Measurements from ENCODE around the gene PTTG2. TPM values are rescaled to one million over a fixed set of nuclear protein-coding genes. Genes with fewer than 3 reads are reported as not detected.

PTTG2 gene
- total and polyA plus RNA-seq, 2 of the 13 experiments (the other 11 are each of a cell fraction or from before 2014, with no cell fraction given), result not detected

DNA sequence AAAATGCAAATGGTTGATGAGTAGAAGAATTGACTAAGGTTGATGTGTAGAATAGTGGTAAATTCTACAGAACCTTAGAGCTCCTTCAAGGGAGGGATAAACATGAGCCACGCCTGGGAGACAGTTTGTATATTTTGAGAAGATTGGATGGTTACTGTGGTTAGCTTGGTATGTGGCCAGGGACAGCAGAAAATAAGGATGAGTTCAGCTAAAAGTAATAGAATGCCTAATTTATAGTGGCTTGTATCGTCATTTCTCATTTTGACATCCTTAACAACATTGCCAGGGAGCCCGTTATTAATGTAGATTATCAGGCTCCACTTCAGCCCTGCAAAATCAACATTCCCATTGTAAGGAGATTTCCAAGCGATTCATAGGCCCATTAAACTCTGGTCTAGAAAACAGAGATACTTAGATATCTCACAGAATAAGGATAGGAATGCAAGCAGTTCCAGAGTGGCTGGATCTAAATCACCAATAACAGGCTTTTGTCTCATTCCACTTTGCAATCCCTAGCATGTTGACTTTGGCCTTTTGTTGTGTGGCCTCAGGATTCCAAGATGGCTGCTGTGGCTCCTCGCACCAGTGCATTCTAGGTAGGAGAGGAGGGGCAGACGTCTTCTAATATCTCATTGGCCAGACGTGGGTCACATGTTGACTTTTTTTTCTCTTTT is 6.4 kb upstream of the PTTG2 start:
- ChIA-PET POLR2A (no interaction called here), CTCF (ENCODE audit: low intra/inter-chr PET ratio, low total read pairs) (no interaction called here)
- peaks cover 48% of the 10 kb centered on the region for H3K4me1 ChIP-seq (ENCODE audit: insufficient read depth, low read length)
- no peak overlapping the region for H3K27ac ChIP-seq (ENCODE audit: extremely low read length, insufficient read depth, low read length)
- H3K4me2 ChIP-seq (ENCODE audit: low read depth, low read length), result no peak overlapping the region
- H4K20me1 ChIP-seq (ENCODE audit: insufficient read depth, low read length), result no peaks in the 10 kb centered on the region
- no peaks in the 10 kb centered on the region for H3K36me3 ChIP-seq (replicated peaks in 1 of 2; ENCODE audit: control insufficient read depth in 1 of 2, insufficient read depth in 2 of 2, low read length in 2 of 2)
- H3K27me3 ChIP-seq (ENCODE audit: control insufficient read depth in 1 of 2, insufficient read depth in 2 of 2, low read length in 2 of 2), result no peaks in the 10 kb centered on the region; a peak in 1 of 5 replicates
- intact Hi-C loops (cut with micrococcal nuclease; ENCODE audit: unreplicated experiment) (no loop called here), in situ Hi-C loops (cut with HindIII; ENCODE audit: extremely low pct_ligation_motif_present, low pct_unique_long_range_greater_than_20kb) (no loop called here)
- no TSS peak for BruUV-seq (replicated peaks)
- H3K4me3 ChIP-seq (replicated peaks in 1 of 3; ENCODE audit: insufficient read depth in 1 of 3, low read depth in 2 of 3, low read length in 3 of 3), result no peak overlapping the region
- H3K9me3 ChIP-seq (ENCODE audit: low read length), result no peaks in the 10 kb centered on the region
- 54% methylated on average over 7 of the region's 7 CpGs for WGBS (ENCODE audit: low lambda C conversion rate)
- peak; percentile 18 for DNase-seq (ENCODE audit: low spot score)
- no peak overlapping the region for H2AFZ ChIP-seq (ENCODE audit: low read length)
- H3K9ac ChIP-seq (ENCODE audit: insufficient read depth, low read depth, low read length), result no peak overlapping the region
- no peak for TF ChIP-seq ZKSCAN1 (IDR thresholded peaks at IDR 0.05; ENCODE audit: low read length)
- TF ChIP-seq, protein P1, sequence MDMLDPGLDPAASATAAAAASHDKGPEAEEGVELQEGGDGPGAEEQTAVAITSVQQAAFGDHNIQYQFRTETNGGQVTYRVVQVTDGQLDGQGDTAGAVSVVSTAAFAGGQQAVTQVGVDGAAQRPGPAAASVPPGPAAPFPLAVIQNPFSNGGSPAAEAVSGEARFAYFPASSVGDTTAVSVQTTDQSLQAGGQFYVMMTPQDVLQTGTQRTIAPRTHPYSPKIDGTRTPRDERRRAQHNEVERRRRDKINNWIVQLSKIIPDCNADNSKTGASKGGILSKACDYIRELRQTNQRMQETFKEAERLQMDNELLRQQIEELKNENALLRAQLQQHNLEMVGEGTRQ (IDR thresholded peaks at IDR 0.05; ENCODE audit: low read depth, low read length), result peak; percentile 37; the same call in 1 of the 2 replicates
- TF ChIP-seq, protein P1 (CRISPR knock-in tag; IDR thresholded peaks at IDR 0.05; ENCODE audit: borderline replicate concordance), result no peak; the same call in 1 of the 2 replicates
- TF ChIP-seq FOXA1 (IDR thresholded peaks at IDR 0.05), result no peak
- peak; percentile 37; the same call in 1 of the 2 replicates for TF ChIP-seq FOXA1 (CRISPR knock-in tag; IDR thresholded peaks at IDR 0.05)
- TF ChIP-seq ZNF644 (CRISPR knock-in tag; IDR thresholded peaks at IDR 0.05; ENCODE audit: low read depth), result peak; percentile 55; the same call in 1 of the 2 replicates
- peak; percentile 70 for TF ChIP-seq YY1 (IDR thresholded peaks at IDR 0.05; ENCODE audit: insufficient read depth, insufficient replicate concordance, low read depth, low read length)
- FAIRE-seq, result no peak
- no peak for ATAC-seq
- no peaks in the 10 kb centered on the region for H3K79me2 ChIP-seq (ENCODE audit: insufficient read depth, low read length)

All from HepG2 (cell line).